Measurements from ENCODE around the gene SIGLEC15.
"Not testable (repeated sequence)": the region's sequence is repeated elsewhere in the genome, so short reads cannot be mapped to it uniquely, and the experiment has no call there.

Gene SIGLEC15

DNA sequence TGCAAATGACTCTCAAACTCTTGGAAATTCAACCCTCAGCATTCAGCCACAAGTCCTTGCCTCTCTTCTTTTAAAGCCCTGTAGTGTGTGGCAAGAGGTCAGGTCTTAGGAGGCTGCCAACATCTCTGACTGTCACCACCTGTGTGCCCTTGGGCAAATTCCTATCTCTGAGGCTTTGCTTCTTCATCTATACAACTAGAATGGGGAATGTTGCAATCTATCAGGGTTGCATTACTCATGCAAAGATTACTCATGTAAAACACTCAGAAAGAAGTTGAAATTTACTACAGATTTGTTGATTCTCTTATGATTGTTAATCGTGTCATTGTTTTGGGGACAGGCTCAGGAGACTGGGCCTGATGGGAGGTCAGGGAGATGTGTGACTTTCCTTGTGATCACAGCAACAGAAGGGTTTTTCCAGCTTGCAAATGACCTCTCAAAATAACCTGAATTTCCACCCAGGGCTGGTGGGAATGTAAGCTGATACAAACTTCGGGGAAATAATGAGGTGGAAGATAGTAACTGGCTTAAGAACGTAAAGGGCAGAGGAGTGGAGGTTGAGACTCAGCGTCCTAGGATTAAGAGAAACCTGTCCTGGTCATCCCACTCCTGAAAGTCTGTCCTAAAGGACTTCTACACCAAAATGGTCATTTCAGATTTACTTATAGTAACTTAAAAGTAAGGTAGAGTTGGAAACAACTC is 32.1 kb upstream of the SIGLEC15 start:
- Histone ChIP-seq H3K4me3 (ENCODE audit: low read depth, low read length) (no peak overlapping the region), H3K4me1 (ENCODE audit: control insufficient read depth, insufficient read depth, low read length) (no peaks in the 10 kb centered on the region), H3K9ac (ENCODE audit: low read depth, low read length) (no peak overlapping the region), H3K27me3 (ENCODE audit: control insufficient read depth, insufficient read depth, low read length) (no peaks in the 10 kb centered on the region), H3K9me3 (ENCODE audit: control insufficient read depth, insufficient read depth, low read length) (no peaks in the 10 kb centered on the region), H3K36me3 (ENCODE audit: control insufficient read depth, insufficient read depth, low read length) (no peaks in the 10 kb centered on the region)

DNA sequence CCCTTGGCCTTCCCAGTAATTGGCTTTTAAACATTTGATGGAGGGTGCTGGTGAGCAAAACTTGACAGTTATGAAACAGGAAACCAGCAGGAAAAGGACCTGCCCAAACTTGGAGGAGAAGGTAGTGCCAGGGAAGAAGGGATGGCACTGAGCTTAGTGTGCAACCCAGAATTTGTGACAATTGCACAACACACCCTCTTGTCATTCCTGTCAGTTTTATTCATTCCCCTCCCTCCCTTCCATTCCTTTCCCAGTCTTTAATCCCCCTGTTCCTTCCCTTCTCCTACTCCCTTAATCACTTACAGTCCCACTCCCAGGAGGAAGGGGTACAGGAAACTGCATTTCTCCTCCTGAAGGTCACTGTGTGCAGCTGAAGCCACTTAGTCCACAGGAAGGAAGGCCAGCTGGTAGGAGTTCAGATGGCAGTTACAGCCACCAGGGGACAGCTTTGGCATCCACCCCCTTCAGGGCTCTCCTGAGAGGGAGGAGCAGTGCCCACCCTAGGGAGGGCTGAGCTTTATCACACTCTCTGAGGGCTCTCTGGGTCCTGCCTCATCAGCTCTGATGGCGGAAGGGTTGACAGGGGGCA is 24.0 kb upstream of the SIGLEC15 start:
- no peaks in the 10 kb centered on the region for H3K36me3 ChIP-seq (ENCODE audit: control insufficient read depth, insufficient read depth, low read length)
- no peak overlapping the region for H3K9ac ChIP-seq (ENCODE audit: low read depth, low read length)
- H3K27me3 ChIP-seq (ENCODE audit: control insufficient read depth, insufficient read depth, low read length) = no peaks in the 10 kb centered on the region
- H3K4me3 ChIP-seq (ENCODE audit: low read depth, low read length) = no peak overlapping the region
- H3K4me1 ChIP-seq (ENCODE audit: control insufficient read depth, insufficient read depth, low read length) = no peaks in the 10 kb centered on the region
- H3K9me3 ChIP-seq (ENCODE audit: control insufficient read depth, insufficient read depth, low read length) = peaks cover 3% of the 10 kb centered on the region

GRCh38 chr18:45802814-45803492 is 22.5 kb upstream of the SIGLEC15 start:
- peaks cover 3% of the 10 kb centered on the region for H3K9me3 ChIP-seq (ENCODE audit: control insufficient read depth, insufficient read depth, low read length)

DNA sequence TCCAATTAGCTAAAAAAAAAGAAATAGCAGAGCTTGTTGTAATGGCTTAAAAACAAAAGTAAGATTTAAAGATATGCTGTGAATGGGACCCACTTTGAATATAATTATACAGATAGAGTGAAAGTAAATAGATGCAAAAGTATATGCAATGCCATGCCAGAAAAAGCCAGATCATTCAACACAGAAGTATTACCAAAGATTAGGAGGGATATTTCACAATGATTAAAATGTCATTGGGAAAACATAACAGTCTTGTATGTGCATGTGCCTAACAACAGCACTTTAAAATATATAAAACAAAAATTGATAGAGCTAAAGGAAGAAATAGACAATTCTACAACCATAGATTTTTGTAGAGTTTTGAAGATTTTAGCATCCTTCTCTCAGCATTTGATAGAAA is 19.9 kb upstream of the SIGLEC15 start:
- Histone ChIP-seq H3K9ac (ENCODE audit: low read depth, low read length) (no peak overlapping the region), H3K9me3 (ENCODE audit: control insufficient read depth, insufficient read depth, low read length) (no peaks in the 10 kb centered on the region), H3K36me3 (ENCODE audit: control insufficient read depth, insufficient read depth, low read length) (no peaks in the 10 kb centered on the region), H3K27me3 (ENCODE audit: control insufficient read depth, insufficient read depth, low read length) (no peaks in the 10 kb centered on the region), H3K4me3 (ENCODE audit: low read depth, low read length) (no peak overlapping the region), H3K4me1 (ENCODE audit: control insufficient read depth, insufficient read depth, low read length) (no peaks in the 10 kb centered on the region)

More at GRCh38 chr18:45802814-45803492, 22.5 kb upstream of the SIGLEC15 start:
- Histone ChIP-seq H3K9ac (ENCODE audit: low read depth, low read length) (no peak overlapping the region), H3K4me3 (ENCODE audit: low read depth, low read length) (no peak overlapping the region), H3K4me1 (ENCODE audit: control insufficient read depth, insufficient read depth, low read length) (no peaks in the 10 kb centered on the region), H3K27me3 (ENCODE audit: control insufficient read depth, insufficient read depth, low read length) (no peaks in the 10 kb centered on the region), H3K36me3 (ENCODE audit: control insufficient read depth, insufficient read depth, low read length) (no peaks in the 10 kb centered on the region)

DNA sequence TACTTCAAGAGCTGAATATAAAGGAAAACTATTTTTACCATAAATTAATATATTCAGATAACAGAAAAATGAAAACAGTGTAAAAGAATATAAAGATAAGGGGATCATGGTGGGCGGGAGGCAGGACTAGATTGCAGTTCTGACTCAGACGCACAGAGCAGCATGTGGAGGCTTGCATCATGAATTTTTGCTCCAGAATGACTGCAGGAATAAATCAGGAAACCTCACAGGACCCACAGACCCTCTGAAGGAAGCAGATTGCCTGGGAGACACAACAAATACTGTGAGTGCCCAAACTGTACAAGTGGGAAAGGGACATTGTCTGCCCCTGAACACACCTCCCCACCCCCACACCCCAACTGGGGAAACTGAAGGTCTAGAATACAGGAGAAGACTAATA is 19.2 kb upstream of the SIGLEC15 start:
- no peak overlapping the region for H3K9ac ChIP-seq (ENCODE audit: low read depth, low read length)
- no peaks in the 10 kb centered on the region for H3K36me3 ChIP-seq (ENCODE audit: control insufficient read depth, insufficient read depth, low read length)
- no peaks in the 10 kb centered on the region for H3K27me3 ChIP-seq (ENCODE audit: control insufficient read depth, insufficient read depth, low read length)
- H3K4me1 ChIP-seq (ENCODE audit: control insufficient read depth, insufficient read depth, low read length) = no peaks in the 10 kb centered on the region
- no peaks in the 10 kb centered on the region for H3K9me3 ChIP-seq (ENCODE audit: control insufficient read depth, insufficient read depth, low read length)
- no peak overlapping the region for H3K4me3 ChIP-seq (ENCODE audit: low read depth, low read length)

DNA sequence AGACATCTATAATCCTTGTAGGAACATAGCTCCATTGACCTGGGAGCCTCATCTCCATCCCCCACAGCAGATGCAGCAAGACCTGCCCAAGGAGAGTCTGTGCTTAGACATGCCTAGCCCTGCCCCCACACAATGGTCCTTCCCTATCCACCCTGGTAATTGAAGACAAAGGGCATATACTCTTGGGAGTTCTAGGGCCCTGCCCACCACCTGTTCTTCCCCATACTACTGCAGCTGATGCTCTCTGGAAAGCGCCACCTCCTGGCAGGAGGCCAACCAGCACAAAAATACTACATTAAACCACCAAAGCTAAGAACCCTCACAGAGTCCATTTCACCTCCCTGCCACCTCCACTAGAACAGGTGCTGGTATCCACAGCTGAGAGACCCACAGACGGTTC is 18.3 kb upstream of the SIGLEC15 start:
- H3K36me3 ChIP-seq (ENCODE audit: control insufficient read depth, insufficient read depth, low read length); H3K4me1 ChIP-seq (ENCODE audit: control insufficient read depth, insufficient read depth, low read length); H3K9me3 ChIP-seq (ENCODE audit: control insufficient read depth, insufficient read depth, low read length); H3K9ac ChIP-seq (ENCODE audit: low read depth, low read length); H3K4me3 ChIP-seq (ENCODE audit: low read depth, low read length); H3K27me3 ChIP-seq (ENCODE audit: control insufficient read depth, insufficient read depth, low read length): not testable (repeated sequence)

- not testable (repeated sequence) for H3K9ac ChIP-seq (ENCODE audit: low read depth, low read length); H3K36me3 ChIP-seq (ENCODE audit: control insufficient read depth, insufficient read depth, low read length); H3K4me1 ChIP-seq (ENCODE audit: control insufficient read depth, insufficient read depth, low read length); H3K27me3 ChIP-seq (ENCODE audit: control insufficient read depth, insufficient read depth, low read length); H3K4me3 ChIP-seq (ENCODE audit: low read depth, low read length); H3K9me3 ChIP-seq (ENCODE audit: control insufficient read depth, insufficient read depth, low read length)
Measured at GRCh38 chr18:45814733-45815132, 10.7 kb upstream of the SIGLEC15 start.

DNA sequence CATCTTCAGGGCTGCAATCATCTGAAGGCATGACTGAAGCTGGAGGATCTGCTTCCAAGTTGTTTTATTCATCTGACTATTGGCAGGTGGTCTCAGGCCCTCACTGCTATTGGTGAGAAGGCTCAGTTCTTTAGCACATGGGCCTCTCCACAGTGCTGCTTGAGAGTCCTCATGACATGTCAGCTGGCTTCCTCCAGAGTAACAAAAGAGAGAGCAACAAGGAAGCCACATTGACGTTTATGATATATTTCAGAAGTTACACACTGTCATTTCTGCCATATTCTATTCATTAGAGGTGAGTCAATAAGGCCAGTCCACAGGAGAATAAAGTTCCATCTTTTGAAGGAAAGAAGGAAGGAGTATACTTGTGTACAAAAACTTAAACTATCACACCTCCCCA is 7.9 kb upstream of the SIGLEC15 start:
- H3K4me3 ChIP-seq (ENCODE audit: low read depth, low read length) = no peak overlapping the region
- H3K36me3 ChIP-seq (ENCODE audit: control insufficient read depth, insufficient read depth, low read length) = no peaks in the 10 kb centered on the region
- no peaks in the 10 kb centered on the region for H3K27me3 ChIP-seq (ENCODE audit: control insufficient read depth, insufficient read depth, low read length)
- H3K4me1 ChIP-seq (ENCODE audit: control insufficient read depth, insufficient read depth, low read length) = no peaks in the 10 kb centered on the region
- no peaks in the 10 kb centered on the region for H3K9me3 ChIP-seq (ENCODE audit: control insufficient read depth, insufficient read depth, low read length)
- no peak overlapping the region for H3K9ac ChIP-seq (ENCODE audit: low read depth, low read length)

DNA sequence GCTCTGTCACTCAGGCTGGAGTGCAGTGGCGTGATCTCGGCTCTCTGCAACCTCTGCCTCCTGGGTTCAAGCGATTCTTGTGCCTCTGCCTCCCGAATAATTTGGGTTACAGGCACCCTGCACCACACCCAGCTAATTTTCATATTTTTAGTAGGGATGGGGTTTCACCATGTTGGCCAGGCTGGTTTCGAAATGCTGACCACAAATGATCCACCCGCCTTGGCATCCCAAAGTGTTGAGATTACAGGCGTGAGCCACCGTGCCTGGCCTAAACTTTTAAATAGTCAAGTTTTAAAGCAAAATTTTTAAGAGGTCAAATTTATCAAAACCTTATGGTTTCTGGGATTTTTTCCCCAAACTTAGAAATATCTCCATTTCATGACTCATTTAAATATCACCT is 6.7 kb upstream of the SIGLEC15 start:
- not testable (repeated sequence) for H3K4me1 ChIP-seq (ENCODE audit: control insufficient read depth, insufficient read depth, low read length); H3K9me3 ChIP-seq (ENCODE audit: control insufficient read depth, insufficient read depth, low read length); H3K27me3 ChIP-seq (ENCODE audit: control insufficient read depth, insufficient read depth, low read length); H3K36me3 ChIP-seq (ENCODE audit: control insufficient read depth, insufficient read depth, low read length); H3K4me3 ChIP-seq (ENCODE audit: low read depth, low read length); H3K9ac ChIP-seq (ENCODE audit: low read depth, low read length)

DNA sequence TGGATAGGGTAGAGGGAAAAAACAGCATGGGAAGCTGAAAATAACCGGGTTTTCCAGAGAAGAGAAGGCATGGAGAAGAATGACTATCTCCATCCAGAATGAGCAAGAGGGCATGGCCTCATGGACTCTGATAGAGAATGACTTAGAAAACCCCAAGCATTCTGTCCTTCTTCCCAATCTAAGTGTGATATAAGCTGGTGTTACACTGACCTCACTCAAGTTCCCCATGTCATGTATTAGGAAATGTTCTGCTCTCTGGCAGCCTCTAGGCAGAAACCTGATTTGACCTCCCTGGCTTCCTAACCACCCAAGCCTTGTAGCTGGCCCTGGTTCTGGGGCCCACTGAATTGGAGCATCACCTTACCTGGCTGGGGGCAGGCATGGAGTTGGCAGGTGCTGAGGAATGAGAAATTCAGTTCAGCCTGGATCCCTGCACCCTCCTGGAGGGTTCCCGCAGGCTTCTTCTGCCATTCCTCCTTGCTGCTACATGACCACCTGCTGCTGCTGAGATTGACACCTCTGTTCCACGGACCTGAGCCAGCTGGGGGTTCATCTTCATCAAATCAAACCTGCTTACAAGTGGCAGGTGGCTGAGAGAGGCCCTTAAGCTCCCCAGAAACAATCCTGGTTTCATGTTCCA is 5.2 kb upstream of the SIGLEC15 start:
- Histone ChIP-seq H3K9ac (ENCODE audit: low read depth, low read length) (no peak overlapping the region), H3K27me3 (ENCODE audit: control insufficient read depth, insufficient read depth, low read length) (no peaks in the 10 kb centered on the region), H3K9me3 (ENCODE audit: control insufficient read depth, insufficient read depth, low read length) (no peaks in the 10 kb centered on the region)

GRCh38 chr18:45821026-45821425 is 4.4 kb upstream of the SIGLEC15 start:
- Histone ChIP-seq H3K36me3 (ENCODE audit: control insufficient read depth, insufficient read depth, low read length) (no peaks in the 10 kb centered on the region), H3K4me1 (ENCODE audit: control insufficient read depth, insufficient read depth, low read length) (no peaks in the 10 kb centered on the region), H3K4me3 (ENCODE audit: low read depth, low read length) (no peak overlapping the region), H3K9ac (ENCODE audit: low read depth, low read length) (no peak overlapping the region), H3K27me3 (ENCODE audit: control insufficient read depth, insufficient read depth, low read length) (no peaks in the 10 kb centered on the region), H3K9me3 (ENCODE audit: control insufficient read depth, insufficient read depth, low read length) (no peaks in the 10 kb centered on the region)

More for the DNA sequence above, 5.2 kb upstream of the SIGLEC15 start:
- H3K36me3 ChIP-seq (ENCODE audit: control insufficient read depth, insufficient read depth, low read length) = no peaks in the 10 kb centered on the region
- no peaks in the 10 kb centered on the region for H3K4me1 ChIP-seq (ENCODE audit: control insufficient read depth, insufficient read depth, low read length)
- H3K4me3 ChIP-seq (ENCODE audit: low read depth, low read length) = no peak overlapping the region

- H3K27me3 ChIP-seq (ENCODE audit: control insufficient read depth, insufficient read depth, low read length) = no peaks in the 10 kb centered on the region
- H3K36me3 ChIP-seq (ENCODE audit: control insufficient read depth, insufficient read depth, low read length) = no peaks in the 10 kb centered on the region
- no peaks in the 10 kb centered on the region for H3K4me1 ChIP-seq (ENCODE audit: control insufficient read depth, insufficient read depth, low read length)
- H3K9ac ChIP-seq (ENCODE audit: low read depth, low read length) = no peak overlapping the region
- H3K9me3 ChIP-seq (ENCODE audit: control insufficient read depth, insufficient read depth, low read length) = no peaks in the 10 kb centered on the region
- H3K4me3 ChIP-seq (ENCODE audit: low read depth, low read length) = no peak overlapping the region
Measured at GRCh38 chr18:45821711-45822110, 3.8 kb upstream of the SIGLEC15 start.
